ENCODE results near the gene PPP4R4.

PPP4R4 gene

DNA sequence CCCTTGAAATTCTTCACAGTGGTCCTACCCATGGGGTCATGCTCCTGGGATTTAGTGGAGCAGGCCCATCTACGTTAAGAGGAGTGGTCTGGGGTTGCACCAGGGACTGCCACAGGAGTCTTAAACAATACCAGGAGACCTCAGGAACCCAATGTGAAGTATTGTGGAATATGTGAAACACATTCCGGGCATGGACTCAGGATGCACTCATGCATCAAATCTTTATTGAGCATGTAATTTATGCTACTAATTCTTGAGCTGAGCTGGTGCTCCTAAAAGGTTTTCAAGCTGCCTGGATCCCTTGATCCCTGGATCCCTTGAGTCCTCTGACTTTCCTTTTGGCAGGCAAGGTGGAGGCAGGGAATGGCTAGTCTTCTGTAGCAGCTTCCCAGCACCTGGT lies 110.1 kb downstream of the PPP4R4 start:
- Histone ChIP-seq H3K36me3 (ENCODE audit: control insufficient read depth in 5 of 5, insufficient read depth in 5 of 5, low read length in 5 of 5) (no peaks in the 10 kb centered on the region), H3K27ac (ENCODE audit: low read depth, low read length) (no peak overlapping the region), H3K9ac (ENCODE audit: low read length in 5 of 5) (no peak overlapping the region), H3K27me3 (ENCODE audit: control insufficient read depth in 5 of 5, insufficient read depth in 4 of 5, low read length in 5 of 5) (no peaks in the 10 kb centered on the region), H3K9me3 (ENCODE audit: control insufficient read depth in 5 of 5, low read length in 5 of 5) (no peaks in the 10 kb centered on the region), H3K4me1 (ENCODE audit: control insufficient read depth in 5 of 5, insufficient read depth in 5 of 5, low read length in 5 of 5) (no peaks in the 10 kb centered on the region), H3K4me3 (ENCODE audit: low read depth in 1 of 5, low read length in 5 of 5) (no peak overlapping the region)

DNA sequence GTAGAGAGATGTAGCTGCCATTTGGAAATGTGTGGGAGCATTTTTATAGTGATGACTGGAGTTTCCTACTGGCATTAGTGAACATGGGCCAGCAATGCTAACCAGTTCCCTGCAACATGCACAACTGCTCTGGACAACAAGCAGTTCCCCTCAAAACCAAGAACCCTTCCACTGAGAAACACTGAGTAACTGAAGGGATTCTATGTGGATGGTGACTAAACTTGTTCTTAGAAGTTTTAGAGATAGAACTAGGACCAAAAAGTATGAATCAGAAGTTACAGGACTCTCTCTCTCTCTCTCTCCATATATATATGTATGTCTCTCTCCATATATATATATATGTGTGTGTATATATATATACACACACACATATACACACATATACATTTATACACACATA lies 111.0 kb downstream of the PPP4R4 start:
- H3K4me3 ChIP-seq (ENCODE audit: low read depth in 1 of 5, low read length in 5 of 5), result no peak overlapping the region
- no peaks in the 10 kb centered on the region for H3K27me3 ChIP-seq (ENCODE audit: control insufficient read depth in 5 of 5, insufficient read depth in 4 of 5, low read length in 5 of 5)
- H3K36me3 ChIP-seq (ENCODE audit: control insufficient read depth in 5 of 5, insufficient read depth in 5 of 5, low read length in 5 of 5), result no peaks in the 10 kb centered on the region
- H3K4me1 ChIP-seq (ENCODE audit: control insufficient read depth in 5 of 5, insufficient read depth in 5 of 5, low read length in 5 of 5), result no peaks in the 10 kb centered on the region
- H3K9me3 ChIP-seq (ENCODE audit: control insufficient read depth in 5 of 5, low read length in 5 of 5), result no peaks in the 10 kb centered on the region
- H3K27ac ChIP-seq (ENCODE audit: low read depth, low read length), result no peak overlapping the region
- H3K9ac ChIP-seq (ENCODE audit: low read length in 5 of 5), result no peak overlapping the region

DNA sequence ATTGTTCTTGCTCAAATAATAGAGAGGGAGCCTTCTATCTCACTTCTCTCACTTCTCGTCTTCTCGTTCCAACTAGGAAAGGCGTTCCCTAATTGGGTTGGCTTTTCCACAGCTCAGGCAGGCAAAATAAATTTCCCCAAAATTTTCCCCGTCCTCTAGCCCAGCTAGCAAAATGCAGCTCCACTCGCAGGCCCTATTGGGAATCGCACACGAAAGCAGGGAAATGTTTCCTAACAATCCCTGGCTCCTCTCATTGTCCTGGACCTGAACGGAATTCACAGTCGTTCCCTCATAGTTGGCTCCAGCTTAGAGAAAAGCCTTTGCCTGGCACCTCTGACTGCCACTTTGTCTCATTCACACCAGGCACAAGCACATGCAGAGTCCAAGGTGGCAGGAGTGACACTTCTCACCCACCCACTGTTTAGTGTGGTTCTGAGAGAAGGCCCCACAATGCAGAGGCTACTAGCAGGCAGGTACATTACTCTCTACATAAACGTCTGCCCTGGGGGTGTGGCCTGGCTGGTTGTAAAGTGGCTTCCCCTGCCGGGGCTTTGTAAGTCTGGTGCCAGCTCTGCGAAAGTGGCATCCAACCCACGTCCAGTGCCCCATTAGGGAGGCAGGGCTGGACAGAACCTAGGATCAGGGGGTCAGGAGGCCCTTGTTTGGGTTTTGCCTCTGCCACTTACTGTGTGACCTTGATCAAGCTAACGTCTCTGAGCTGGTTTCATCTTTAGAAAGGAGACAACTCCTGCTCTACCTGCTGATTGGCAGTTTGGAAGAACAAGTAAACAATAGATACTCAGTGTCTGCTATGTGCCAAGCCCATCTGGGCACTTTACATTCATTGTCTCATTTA lies 114.7 kb downstream of the PPP4R4 start:
- Histone ChIP-seq H3K36me3 (ENCODE audit: control insufficient read depth in 5 of 5, insufficient read depth in 5 of 5, low read length in 5 of 5) (no peaks in the 10 kb centered on the region), H3K9me3 (ENCODE audit: control insufficient read depth in 5 of 5, low read length in 5 of 5) (no peaks in the 10 kb centered on the region), H3K9ac (ENCODE audit: low read length in 5 of 5) (no peak overlapping the region), H3K4me1 (ENCODE audit: control insufficient read depth in 5 of 5, insufficient read depth in 5 of 5, low read length in 5 of 5) (no peaks in the 10 kb centered on the region), H3K4me3 (ENCODE audit: low read depth in 1 of 5, low read length in 5 of 5) (no peak overlapping the region), H3K27me3 (ENCODE audit: control insufficient read depth in 5 of 5, insufficient read depth in 4 of 5, low read length in 5 of 5) (no peaks in the 10 kb centered on the region), H3K27ac (ENCODE audit: low read depth, low read length) (no peak overlapping the region)

DNA sequence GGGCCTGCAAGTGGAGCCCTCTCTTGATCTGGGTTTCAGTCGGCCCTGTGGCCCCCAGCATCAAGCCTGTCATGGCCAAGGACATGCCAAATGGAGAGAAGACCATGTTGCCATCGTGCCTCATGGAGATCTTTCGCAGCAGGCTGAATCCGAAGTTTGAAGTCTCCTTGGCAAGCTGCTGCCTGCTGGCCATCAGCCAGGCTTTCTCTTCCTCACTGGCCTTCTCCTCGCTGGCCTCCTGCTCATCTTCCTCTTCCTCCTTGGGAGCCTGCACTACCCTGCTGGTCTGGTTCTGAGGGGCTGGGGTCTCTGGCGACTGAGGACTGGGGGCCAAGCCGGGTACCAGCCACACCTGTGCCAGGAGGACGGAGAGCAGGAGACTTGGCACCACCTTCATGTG lies 116.1 kb downstream of the PPP4R4 start:
- H3K4me3 ChIP-seq (ENCODE audit: low read depth in 1 of 5, low read length in 5 of 5), result no peak overlapping the region
- H3K36me3 ChIP-seq (ENCODE audit: control insufficient read depth in 5 of 5, insufficient read depth in 5 of 5, low read length in 5 of 5), result no peaks in the 10 kb centered on the region
- no peaks in the 10 kb centered on the region for H3K27me3 ChIP-seq (ENCODE audit: control insufficient read depth in 5 of 5, insufficient read depth in 4 of 5, low read length in 5 of 5)
- peaks cover 0 to 1% (median 0%) of the 10 kb centered on the region in 5 donors for H3K4me1 ChIP-seq (ENCODE audit: control insufficient read depth in 5 of 5, insufficient read depth in 5 of 5, low read length in 5 of 5)
- no peak overlapping the region for H3K27ac ChIP-seq (ENCODE audit: low read depth, low read length)
- H3K9ac ChIP-seq (ENCODE audit: low read length in 5 of 5), result no peak overlapping the region
- no peaks in the 10 kb centered on the region for H3K9me3 ChIP-seq (ENCODE audit: control insufficient read depth in 5 of 5, low read length in 5 of 5)

DNA sequence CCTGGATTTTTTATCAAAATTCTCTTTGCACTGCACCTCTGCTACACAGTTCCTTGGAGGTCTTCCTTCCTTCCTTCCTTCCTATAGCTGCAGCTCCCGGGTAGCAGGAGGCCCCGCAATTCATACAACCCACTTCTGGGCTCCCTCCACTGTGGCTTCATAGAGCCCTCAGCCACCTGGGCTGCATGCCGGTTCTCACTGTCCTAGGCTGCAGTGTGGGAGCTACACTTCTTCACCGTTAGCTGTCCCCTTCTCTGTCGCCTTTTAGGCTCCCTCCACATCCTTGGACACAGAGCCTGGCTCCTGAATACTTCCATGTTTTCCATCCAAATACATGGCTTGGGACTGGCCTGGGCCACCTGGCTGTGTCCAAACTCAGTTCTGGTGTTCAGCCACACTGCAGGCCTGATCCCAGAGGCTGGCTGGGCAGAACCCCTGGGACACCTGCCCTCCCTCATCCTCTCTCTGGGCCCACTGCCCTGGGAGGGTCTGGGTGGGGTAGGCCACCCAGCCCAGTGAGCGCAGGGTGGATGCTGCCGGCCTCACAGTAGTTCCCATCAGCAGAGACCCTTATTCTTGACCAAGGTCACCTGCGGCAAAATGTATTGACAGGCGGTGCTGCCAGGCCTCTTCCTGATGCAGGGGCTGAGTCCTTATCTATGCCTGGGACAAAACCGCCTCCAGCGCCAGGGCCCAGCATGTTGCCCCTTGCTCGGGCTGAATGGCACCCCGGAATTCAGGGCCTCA lies 117.2 kb downstream of the PPP4R4 start:
- Histone ChIP-seq H3K27ac (ENCODE audit: low read depth, low read length) (no peak overlapping the region), H3K4me1 (ENCODE audit: control insufficient read depth in 5 of 5, insufficient read depth in 5 of 5, low read length in 5 of 5) (peaks cover 0 to 10% (median 5%) of the 10 kb centered on the region in 5 donors), H3K36me3 (ENCODE audit: control insufficient read depth in 5 of 5, insufficient read depth in 5 of 5, low read length in 5 of 5) (no peaks in the 10 kb centered on the region), H3K9me3 (ENCODE audit: control insufficient read depth in 5 of 5, low read length in 5 of 5) (no peaks in the 10 kb centered on the region), H3K4me3 (ENCODE audit: low read depth in 1 of 5, low read length in 5 of 5) (no peak overlapping the region), H3K9ac (ENCODE audit: low read length in 5 of 5) (no peak overlapping the region), H3K27me3 (ENCODE audit: control insufficient read depth in 5 of 5, insufficient read depth in 4 of 5, low read length in 5 of 5) (no peaks in the 10 kb centered on the region)

DNA sequence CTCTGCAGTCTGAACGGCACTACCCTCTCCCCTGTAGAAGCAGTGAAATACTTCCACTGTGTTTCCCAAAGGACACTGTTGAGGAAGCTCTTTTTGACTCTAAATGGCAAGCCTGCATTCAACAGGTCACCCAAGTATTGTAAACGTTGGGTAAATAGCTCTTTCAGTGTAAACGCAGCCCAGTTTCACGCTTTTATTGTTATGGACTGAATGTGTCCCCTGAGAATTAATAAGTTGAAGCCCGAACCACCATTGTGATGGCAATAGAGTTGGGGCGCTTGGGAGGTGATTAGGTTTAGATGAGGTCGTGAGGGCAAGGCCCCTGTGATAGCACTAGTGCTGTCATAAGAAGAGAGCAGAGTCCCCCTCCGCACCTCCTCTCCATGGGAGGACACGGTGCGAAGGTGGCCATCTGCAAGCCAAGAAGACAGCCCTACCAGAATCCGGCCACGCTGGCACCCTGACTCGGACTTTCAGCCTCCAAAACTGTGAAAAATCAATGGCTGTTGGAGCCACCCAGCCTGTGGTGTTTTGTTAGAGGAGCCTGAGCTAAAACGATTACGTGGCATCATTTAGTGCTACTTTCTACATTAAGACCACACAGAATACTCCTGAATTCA lies 117.9 kb downstream of the PPP4R4 start:
- H3K9ac ChIP-seq (ENCODE audit: low read length in 5 of 5), result no peak overlapping the region
- H3K4me3 ChIP-seq (ENCODE audit: low read depth in 1 of 5, low read length in 5 of 5), result no peak overlapping the region
- no peaks in the 10 kb centered on the region for H3K36me3 ChIP-seq (ENCODE audit: control insufficient read depth in 5 of 5, insufficient read depth in 5 of 5, low read length in 5 of 5)
- peaks cover 0 to 10% (median 5%) of the 10 kb centered on the region in 5 donors for H3K4me1 ChIP-seq (ENCODE audit: control insufficient read depth in 5 of 5, insufficient read depth in 5 of 5, low read length in 5 of 5)
- no peak overlapping the region for H3K27ac ChIP-seq (ENCODE audit: low read depth, low read length)
- no peaks in the 10 kb centered on the region for H3K27me3 ChIP-seq (ENCODE audit: control insufficient read depth in 5 of 5, insufficient read depth in 4 of 5, low read length in 5 of 5)
- H3K9me3 ChIP-seq (ENCODE audit: control insufficient read depth in 5 of 5, low read length in 5 of 5), result no peaks in the 10 kb centered on the region

DNA sequence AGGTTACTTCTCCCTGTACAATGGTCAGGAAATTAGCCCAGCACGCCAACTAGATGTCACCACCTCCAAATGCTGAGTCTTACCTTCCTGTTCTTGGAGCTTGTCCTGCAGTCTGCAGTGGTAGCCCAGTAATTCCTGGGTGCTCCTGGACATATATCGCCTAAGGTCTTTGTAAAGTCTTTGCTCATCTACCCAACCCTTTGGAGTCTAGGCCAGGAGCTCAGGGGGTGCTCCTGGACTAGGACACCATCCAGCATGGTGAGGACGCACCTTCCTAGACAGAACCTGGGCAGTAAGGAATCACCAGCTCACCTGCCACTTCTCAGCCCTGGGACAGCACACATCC lies 118.4 kb downstream of the PPP4R4 start:
- Histone ChIP-seq H3K27ac (ENCODE audit: low read depth, low read length) (no peak overlapping the region), H3K36me3 (ENCODE audit: control insufficient read depth in 5 of 5, insufficient read depth in 5 of 5, low read length in 5 of 5) (no peaks in the 10 kb centered on the region), H3K27me3 (ENCODE audit: control insufficient read depth in 5 of 5, insufficient read depth in 4 of 5, low read length in 5 of 5) (no peaks in the 10 kb centered on the region), H3K9ac (ENCODE audit: low read length in 5 of 5) (no peak overlapping the region), H3K9me3 (ENCODE audit: control insufficient read depth in 5 of 5, low read length in 5 of 5) (no peaks in the 10 kb centered on the region), H3K4me1 (ENCODE audit: control insufficient read depth in 5 of 5, insufficient read depth in 5 of 5, low read length in 5 of 5) (peaks cover 0 to 10% (median 5%) of the 10 kb centered on the region in 5 donors), H3K4me3 (ENCODE audit: low read depth in 1 of 5, low read length in 5 of 5) (no peak overlapping the region)

DNA sequence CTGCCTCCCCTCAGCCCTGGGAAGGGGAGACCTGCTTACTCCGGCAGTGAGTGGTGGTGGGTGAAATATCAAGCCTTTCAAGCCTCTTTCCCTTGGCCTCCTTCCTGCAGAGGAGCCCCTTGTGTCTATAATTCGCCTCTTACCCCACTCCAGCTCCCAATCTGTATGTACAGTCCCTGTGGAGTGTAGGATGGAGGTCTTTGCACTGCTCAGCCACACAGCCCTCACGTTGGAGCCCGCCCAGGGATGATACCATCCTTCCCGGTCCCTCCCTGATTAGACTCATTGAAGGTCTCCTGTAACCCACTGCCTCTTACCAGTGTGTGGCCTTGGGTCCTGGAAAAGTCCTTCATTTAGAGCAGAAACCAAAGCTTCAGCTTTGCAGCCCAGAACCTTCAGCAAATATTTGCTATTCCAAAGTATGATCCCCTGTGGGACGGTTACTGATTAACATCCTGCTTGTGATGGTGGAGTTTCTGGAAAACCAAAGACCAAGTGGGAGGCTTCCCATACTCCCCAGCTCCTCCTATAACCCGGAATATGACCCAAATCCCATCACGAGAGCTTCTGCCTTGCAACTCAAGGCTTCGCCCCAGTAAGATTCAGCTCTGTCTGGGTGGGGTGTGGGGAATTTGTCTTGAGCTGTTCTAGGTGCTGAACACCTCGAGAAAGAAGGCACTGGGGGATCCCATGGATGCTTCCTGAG lies 118.9 kb downstream of the PPP4R4 start, which contains the start of gene SERPINA10:
TSS of gene SERPINA10 (minus strand) at position 397 of the 706 bp plus-strand sequence. CDS start 2,675 bp downstream, outside the sequence.
- Histone ChIP-seq H3K9ac (ENCODE audit: low read length in 5 of 5) (no peak within 1 kb of the TSS), H3K27ac (ENCODE audit: low read depth, low read length) (no peak within 1 kb of the TSS), H3K36me3 (ENCODE audit: control insufficient read depth in 5 of 5, insufficient read depth in 5 of 5, low read length in 5 of 5) (no peaks in the 10 kb centered on the region), H3K4me1 (ENCODE audit: control insufficient read depth in 5 of 5, insufficient read depth in 5 of 5, low read length in 5 of 5) (peaks cover 0 to 10% (median 5%) of the 10 kb centered on the region in 5 donors), H3K27me3 (ENCODE audit: control insufficient read depth in 5 of 5, insufficient read depth in 4 of 5, low read length in 5 of 5) (no peaks in the 10 kb centered on the region), H3K4me3 (ENCODE audit: low read depth in 1 of 5, low read length in 5 of 5) (no peak within 1 kb of the TSS), H3K9me3 (ENCODE audit: control insufficient read depth in 5 of 5, low read length in 5 of 5) (no peaks in the 10 kb centered on the region)

DNA sequence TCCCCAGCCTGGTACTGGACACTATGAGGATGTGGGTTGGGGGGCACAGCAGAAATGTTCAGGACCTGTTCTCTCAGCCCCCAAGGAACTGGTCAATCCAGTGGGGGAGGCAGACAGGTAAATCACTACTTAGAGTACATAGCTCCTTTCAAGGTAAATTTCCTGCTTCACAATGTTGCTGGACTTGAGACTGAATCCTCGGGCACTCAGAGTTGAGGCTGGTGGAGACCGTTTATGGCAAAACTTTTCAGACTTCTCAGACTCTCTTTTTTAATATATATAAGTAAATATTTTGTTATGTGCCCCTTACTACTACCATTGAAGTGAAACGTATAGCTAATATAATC lies 119.4 kb downstream of the PPP4R4 start:
- no peaks in the 10 kb centered on the region for H3K36me3 ChIP-seq (ENCODE audit: control insufficient read depth in 5 of 5, insufficient read depth in 5 of 5, low read length in 5 of 5)
- H3K27ac ChIP-seq (ENCODE audit: low read depth, low read length), result no peak overlapping the region
- H3K27me3 ChIP-seq (ENCODE audit: control insufficient read depth in 5 of 5, insufficient read depth in 4 of 5, low read length in 5 of 5), result no peaks in the 10 kb centered on the region
- H3K4me3 ChIP-seq (ENCODE audit: low read depth in 1 of 5, low read length in 5 of 5), result no peak overlapping the region
- H3K9me3 ChIP-seq (ENCODE audit: control insufficient read depth in 5 of 5, low read length in 5 of 5), result no peaks in the 10 kb centered on the region
- no peak overlapping the region for H3K9ac ChIP-seq (ENCODE audit: low read length in 5 of 5)
- H3K4me1 ChIP-seq (ENCODE audit: control insufficient read depth in 5 of 5, insufficient read depth in 5 of 5, low read length in 5 of 5), result peaks cover 0 to 10% (median 5%) of the 10 kb centered on the region in 5 donors
